Endothelial cell of umbilical vein (primary cell): ENCODE results near the gene SRPK2. TPM values are rescaled to one million over a fixed set of nuclear protein-coding genes. Genes with fewer than 3 reads are reported as not detected.

Experiments used
- BruUV-seq: library from RNA; stranded (reverse); fragments of 400-500 nt; replicated peaks from 2 replicates; lab custom pipeline; 2021; lab: Mats Ljungman, UMichigan
- CTCF ChIA-PET: fragments of 300-600, 350-600 bp; sonication (Branson Sonifier 250); formaldehyde crosslinking; loops from one replicate; lab custom pipeline; 2021; ENCODE audit warnings: antibody characterized with exemption, inconsistent platforms; lab: Charles Lee
- POLR2A ChIA-PET: fragments of 300-600, 350-600 bp; sonication (Branson Sonifier 250); formaldehyde crosslinking; loops from one replicate; lab custom pipeline; 2021; ENCODE audit warnings: antibody characterized with exemption, inconsistent platforms; lab: Charles Lee
- DNase-seq: peaks from one replicate; pipeline ENCODE4 v3.0.0-alpha.2; 2011; ENCODE audit warnings: low read depth, low spot score
- FAIRE-seq: peaks from 2 replicates; lab custom pipeline; 2011; peaks lifted over from hg19 to GRCh38; lab: Jason Lieb, UNC
- H2AFZ ChIP-seq: 2 replicates; pipeline ENCODE4 v1.6.0; 2012; ENCODE audit warnings: low read depth, low read length, control low read depth, inconsistent platforms
- H3K27ac ChIP-seq: 2 replicates; pipeline ENCODE4 v1.5.1; 2011; ENCODE audit warnings: low read depth, mild to moderate bottlenecking, control low read depth, low read length, moderate library complexity; ENCODE audit not compliant: insufficient read depth
- H3K27me3 ChIP-seq, 2 experiments: 2 replicates each; pipeline versions ENCODE4 v1.6.0 to v1.6.1; 2011; ENCODE audit warnings: low read length in 2 of 2, mixed read lengths in 1 of 2; ENCODE audit not compliant: control insufficient read depth in 2 of 2, insufficient read depth in 2 of 2
- H3K36me3 ChIP-seq, 2 experiments: 2 replicates in 1 of 2; 3 replicates in 1 of 2; pipeline ENCODE4 v1.5.1; 2011; ENCODE audit warnings: low read length in 2 of 2, mild to moderate bottlenecking in 1 of 2, moderate library complexity in 1 of 2; ENCODE audit not compliant: control insufficient read depth in 2 of 2, insufficient read depth in 2 of 2; ENCODE audit errors: extremely low read depth in 1 of 2
- H3K4me1 ChIP-seq: 3 replicates; pipeline ENCODE4 v1.5.1; 2011; ENCODE audit warnings: mild to moderate bottlenecking, low read length; ENCODE audit not compliant: control insufficient read depth, insufficient read depth; ENCODE audit errors: extremely low read depth
- H3K4me2 ChIP-seq: 2 replicates; pipeline ENCODE4 v1.6.1; 2011; ENCODE audit warnings: low read length, control low read depth, mixed read lengths; ENCODE audit not compliant: insufficient read depth
- H3K4me3 ChIP-seq, 3 experiments: fragments of 200-600 bp in 1 of 3; sonication (generic), shearing (Covaris generic) in 1 of 3; replicated peaks in 1 of 3; 2 replicates each; pipeline ENCODE4 v1.5.1; 2011 to 2016; ENCODE audit warnings: control low read depth in 3 of 3, low read length in 3 of 3, mild to moderate bottlenecking in 2 of 3, inconsistent platforms in 1 of 3, low read depth in 1 of 3, moderate library complexity in 1 of 3; ENCODE audit not compliant: insufficient read depth in 1 of 3
- H3K79me2 ChIP-seq: 2 replicates; pipeline ENCODE4 v1.6.0; 2012; ENCODE audit warnings: low read length, inconsistent platforms; ENCODE audit not compliant: control insufficient read depth, insufficient read depth
- H3K9ac ChIP-seq: replicated peaks from 2 replicates; pipeline ENCODE3; 2011; ENCODE audit warnings: low read length, control low read depth; ENCODE audit not compliant: insufficient read depth; ENCODE audit errors: extremely low read depth
- H3K9me1 ChIP-seq: replicated peaks from 3 replicates; pipeline ENCODE4 v1.6.0; 2011; ENCODE audit warnings: mild to moderate bottlenecking, low read length; ENCODE audit not compliant: control insufficient read depth, insufficient read depth; ENCODE audit errors: extremely low read depth
- H3K9me3 ChIP-seq: replicated peaks from 2 replicates; pipeline ENCODE4 v1.5.1; 2012; ENCODE audit warnings: low read length, inconsistent platforms; ENCODE audit not compliant: control insufficient read depth, insufficient read depth
- H4K20me1 ChIP-seq: replicated peaks from 2 replicates; pipeline ENCODE3; 2011; ENCODE audit warnings: mild to moderate bottlenecking, low read length; ENCODE audit not compliant: control insufficient read depth, insufficient read depth; ENCODE audit errors: extremely low read depth
- GATA2 ChIP-seq: IDR thresholded peaks from 2 replicates; pipeline ENCODE4 v1.7.0; 2011; ENCODE audit warnings: low read depth, mild to moderate bottlenecking, moderate library complexity, mixed read lengths, low read length; ENCODE audit not compliant: insufficient read length, insufficient read depth
- JUN ChIP-seq: IDR thresholded peaks from 2 replicates; pipeline ENCODE4 v1.6.1; 2011; ENCODE audit warnings: borderline replicate concordance, low read depth; ENCODE audit not compliant: insufficient read length, insufficient read depth
- MYC ChIP-seq: IDR thresholded peaks from one replicate; pipeline ENCODE4 v1.6.1; 2011; ENCODE audit warnings: mild to moderate bottlenecking, low read depth, low read length
- dilution Hi-C: fragments of 300-500 bp; cut with MboI; formaldehyde crosslinking; loops from one replicate; pipeline ENCODE4 v1.15.0; 2019; ENCODE audit warnings: low sequenced_read_pairs; ENCODE audit not compliant: extremely low pct_ligation_motif_present
- intact Hi-C: fragments of 100-400 bp; cut with micrococcal nuclease; formaldehyde crosslinking; loops from one replicate; pipeline ENCODE4 v1.10.0; 2022
- polyA plus RNA-seq, 4 experiments: library from polyadenylated mRNA; depleted of rRNA in 3 of 4; stranded (reverse) in 3 of 4; unstranded in 1 of 4; fragments of >200 nt; gene quantifications; 2 replicates each; pipeline versions ENCODE4 v1.2.1 to v1.2.3, GENCODE V29; 2011 to 2012; ENCODE audit warnings: missing spikeins in 1 of 4
- total RNA-seq: library from RNA; stranded (reverse); gene quantifications from 2 replicates; pipeline ENCODE4 v1.2.3, GENCODE V29; 2021
- TF ChIP-seq, protein P1 (sequence below), 2 donors: IDR thresholded peaks; 1 replicate in 1 of 2; 2 replicates in 1 of 2; pipeline ENCODE4 v1.5.1; 2011; ENCODE audit warnings: low read length in 2 of 2, mild to moderate bottlenecking in 2 of 2, moderate library complexity in 2 of 2, control low read depth in 1 of 2, inconsistent platforms in 1 of 2, low read depth in 1 of 2; ENCODE audit not compliant: insufficient read depth in 1 of 2; ENCODE audit errors: extremely low read depth in 1 of 2
- TF ChIP-seq, protein P2 (sequence below): IDR thresholded peaks from 2 replicates; pipeline ENCODE4 v1.6.1; 2011; ENCODE audit not compliant: insufficient read depth, insufficient read length

SRPK2 gene
- total and polyA plus RNA-seq, 2 donors (not counting 3 experiments of a cell fraction or from before 2014, with no cell fraction given), result 13.4 to 55.2 TPM

DNA sequence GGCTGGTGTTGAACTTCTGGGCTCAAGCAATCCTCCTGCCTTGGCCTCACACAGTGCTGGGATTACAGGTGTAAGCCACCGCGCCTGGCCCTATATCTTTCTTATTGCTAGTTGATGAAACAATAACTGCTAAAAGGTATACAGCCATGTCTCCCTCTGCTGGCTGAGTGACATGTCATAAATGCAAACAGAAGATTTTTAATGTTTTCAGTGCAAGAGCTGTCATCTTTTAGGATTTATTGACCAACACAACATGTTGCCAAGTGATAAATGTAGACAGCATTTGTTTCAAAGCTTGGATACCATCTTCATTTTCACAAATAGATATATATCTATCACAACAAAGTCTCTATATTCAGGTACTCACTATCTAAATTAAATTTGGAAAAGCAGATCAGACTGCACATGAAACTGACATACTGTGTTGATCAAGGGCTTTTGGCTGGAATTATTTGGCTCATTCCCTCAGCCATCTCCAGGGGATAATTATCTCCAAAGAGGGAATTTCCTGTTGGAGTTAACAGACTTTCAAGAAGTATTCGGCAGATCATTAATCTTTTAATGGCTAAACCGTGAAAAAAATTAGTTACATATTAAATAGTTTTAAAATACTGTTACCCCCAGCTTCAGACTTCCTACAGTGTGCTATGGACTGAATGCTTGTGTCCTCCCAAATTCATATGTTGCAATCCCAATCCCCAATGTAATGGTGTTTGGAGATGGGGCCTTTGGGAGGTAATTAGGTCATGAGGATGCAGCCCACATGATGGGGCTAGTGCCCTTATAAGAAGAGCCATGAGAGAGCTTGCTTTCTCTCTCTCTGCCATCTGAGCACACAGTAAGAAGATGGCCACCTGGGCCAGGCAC lies 41.3 kb upstream of the SRPK2 start:
- ChIA-PET POLR2A (no interaction called here), CTCF (interaction anchor here (0.6 to 2.2 kb wide), 35 partner anchors 9 to 613 kb away, joined by 3 to 54 read pairs (median 4); partner anchors contain the start of gene RINT1)
- H3K9me1 ChIP-seq, result no peaks in the 10 kb centered on the region
- H3K79me2 ChIP-seq, result no peaks in the 10 kb centered on the region
- H3K36me3 ChIP-seq, result no peaks in the 10 kb centered on the region
- H2AFZ ChIP-seq, result no peak overlapping the region
- H3K27ac ChIP-seq, result no peak overlapping the region
- no peaks in the 10 kb centered on the region for H3K27me3 ChIP-seq
- no peaks in the 10 kb centered on the region for H4K20me1 ChIP-seq
- no peak overlapping the region for H3K4me2 ChIP-seq
- dilution Hi-C loops (no loop called here), intact Hi-C loops (loop anchor here (1.0 to 5.0 kb wide), 4 partner anchors 29 to 507 kb away; no protein-coding TSS in a partner anchor)
- BruUV-seq, result no TSS peak
- H3K4me1 ChIP-seq, result no peaks in the 10 kb centered on the region
- DNase-seq (peak; percentile 83), FAIRE-seq (peak; percentile 85)
- no peaks in the 10 kb centered on the region for H3K9me3 ChIP-seq
- H3K9ac ChIP-seq, result no peak overlapping the region
- no peak overlapping the region for H3K4me3 ChIP-seq
- TF ChIP-seq, protein P1, sequence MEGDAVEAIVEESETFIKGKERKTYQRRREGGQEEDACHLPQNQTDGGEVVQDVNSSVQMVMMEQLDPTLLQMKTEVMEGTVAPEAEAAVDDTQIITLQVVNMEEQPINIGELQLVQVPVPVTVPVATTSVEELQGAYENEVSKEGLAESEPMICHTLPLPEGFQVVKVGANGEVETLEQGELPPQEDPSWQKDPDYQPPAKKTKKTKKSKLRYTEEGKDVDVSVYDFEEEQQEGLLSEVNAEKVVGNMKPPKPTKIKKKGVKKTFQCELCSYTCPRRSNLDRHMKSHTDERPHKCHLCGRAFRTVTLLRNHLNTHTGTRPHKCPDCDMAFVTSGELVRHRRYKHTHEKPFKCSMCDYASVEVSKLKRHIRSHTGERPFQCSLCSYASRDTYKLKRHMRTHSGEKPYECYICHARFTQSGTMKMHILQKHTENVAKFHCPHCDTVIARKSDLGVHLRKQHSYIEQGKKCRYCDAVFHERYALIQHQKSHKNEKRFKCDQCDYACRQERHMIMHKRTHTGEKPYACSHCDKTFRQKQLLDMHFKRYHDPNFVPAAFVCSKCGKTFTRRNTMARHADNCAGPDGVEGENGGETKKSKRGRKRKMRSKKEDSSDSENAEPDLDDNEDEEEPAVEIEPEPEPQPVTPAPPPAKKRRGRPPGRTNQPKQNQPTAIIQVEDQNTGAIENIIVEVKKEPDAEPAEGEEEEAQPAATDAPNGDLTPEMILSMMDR (IDR thresholded peaks at IDR 0.05; ENCODE audit: extremely low read depth in 1 of 2, insufficient read depth in 1 of 2, low read depth in 1 of 2, low read length in 2 of 2), result peak; percentile 38 to 44
- no peak for TF ChIP-seq JUN

DNA sequence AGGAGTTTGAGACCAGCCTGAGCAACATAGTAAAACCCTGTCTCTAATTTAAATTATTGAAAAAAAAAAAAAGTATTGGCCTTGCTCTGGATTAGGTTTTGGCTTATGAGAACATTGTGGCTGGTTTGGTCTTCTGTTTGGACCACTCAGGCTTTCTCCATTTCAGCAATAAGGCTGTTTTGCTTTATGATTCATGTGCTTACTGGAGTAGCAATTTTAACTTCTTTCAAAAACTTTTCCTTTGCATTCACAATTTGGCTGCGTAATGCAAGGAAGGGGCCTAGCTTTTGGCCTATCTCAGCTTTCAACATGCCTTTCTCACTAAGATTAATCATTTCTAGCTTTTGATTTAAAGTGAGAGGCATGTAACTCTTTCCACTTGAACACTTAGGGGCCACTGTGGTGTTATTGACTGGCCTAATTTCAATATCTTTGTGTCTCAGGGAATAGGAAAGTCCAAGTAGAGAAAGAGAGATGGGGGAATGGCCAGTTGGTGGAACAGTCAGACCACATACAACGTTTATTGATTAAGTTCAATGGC lies 38.0 kb upstream of the SRPK2 start:
- Histone ChIP-seq H3K9me1 (no peaks in the 10 kb centered on the region), H3K4me1 (no peaks in the 10 kb centered on the region), H3K36me3 (no peaks in the 10 kb centered on the region), H3K27ac (no peak overlapping the region), H3K9ac (no peak overlapping the region), H4K20me1 (no peaks in the 10 kb centered on the region), H3K9me3 (no peaks in the 10 kb centered on the region), H3K79me2 (no peaks in the 10 kb centered on the region), H2AFZ (no peak overlapping the region), H3K27me3 (no peaks in the 10 kb centered on the region), H3K4me3 (no peak overlapping the region), H3K4me2 (no peak overlapping the region)
- intact Hi-C loops (loop anchor here (5.0 kb wide), 1 partner anchor 444 kb away; no protein-coding TSS in a partner anchor), dilution Hi-C loops (no loop called here)
- POLR2A ChIA-PET, result no interaction called here
- no peak for TF ChIP-seq MYC
- no peak for TF ChIP-seq GATA2
- TF ChIP-seq, protein P2, sequence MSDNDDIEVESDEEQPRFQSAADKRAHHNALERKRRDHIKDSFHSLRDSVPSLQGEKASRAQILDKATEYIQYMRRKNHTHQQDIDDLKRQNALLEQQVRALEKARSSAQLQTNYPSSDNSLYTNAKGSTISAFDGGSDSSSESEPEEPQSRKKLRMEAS, result no peak
- FAIRE-seq, result no peak
- no TSS peak for BruUV-seq
- CTCF ChIA-PET, result interaction anchor here (0.8 kb wide), 1 partner anchor 27 kb away, joined by 3 read pairs; no protein-coding TSS in a partner anchor
- DNase-seq, result no peak
